ENCODE measurements around the gene SLC45A1. TPM values are rescaled to one million over a fixed set of nuclear protein-coding genes. Genes with fewer than 3 reads are reported as not detected.
A peak's percentile ranks its signal among the peaks of the same experiment; 100 is the strongest.

SLC45A1 gene
- total RNA-seq, 4 donors from 2014 or later: 0.13 to 3.4 (median 1.4) TPM

DNA sequence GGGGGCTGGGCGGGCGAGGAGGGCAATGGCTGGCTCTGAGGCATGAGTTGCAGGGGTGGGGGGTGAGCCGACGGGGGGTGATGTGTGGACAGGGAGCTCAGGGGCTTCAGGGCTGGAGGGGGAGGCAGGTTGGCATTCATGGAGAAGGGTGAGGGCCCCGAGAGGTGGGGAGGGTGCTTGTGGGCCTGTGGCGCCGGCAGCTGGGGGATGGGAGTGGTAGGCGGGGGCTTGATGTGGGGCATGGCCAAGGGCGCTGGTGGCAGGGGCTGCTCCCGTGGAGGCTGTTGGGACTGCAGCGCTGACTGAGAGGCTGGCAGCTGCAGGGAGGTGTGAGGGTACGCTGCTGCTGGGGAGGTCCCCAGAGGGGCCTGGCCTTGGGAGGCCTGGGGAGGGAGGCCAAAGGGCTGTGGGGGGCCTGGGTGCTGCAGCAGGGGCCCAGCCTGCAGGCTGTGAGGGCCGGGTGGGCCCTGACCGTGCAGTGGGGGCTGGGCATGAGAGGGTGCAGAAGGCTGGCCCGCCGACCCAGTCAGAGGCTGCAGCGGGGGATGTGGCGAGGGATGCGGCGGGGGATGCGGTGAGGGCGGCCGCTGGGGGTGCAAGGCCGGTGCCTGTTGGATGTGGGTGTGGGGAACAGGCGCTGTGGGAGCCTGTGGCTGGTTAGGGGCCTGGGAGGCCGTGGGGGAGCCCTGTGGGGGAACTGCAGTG, 42.7 kb downstream of the SLC45A1 start:
- no peak for TF ChIP-seq POLR2A (IDR thresholded peaks at IDR 0.05)
- TF ChIP-seq, protein P1, sequence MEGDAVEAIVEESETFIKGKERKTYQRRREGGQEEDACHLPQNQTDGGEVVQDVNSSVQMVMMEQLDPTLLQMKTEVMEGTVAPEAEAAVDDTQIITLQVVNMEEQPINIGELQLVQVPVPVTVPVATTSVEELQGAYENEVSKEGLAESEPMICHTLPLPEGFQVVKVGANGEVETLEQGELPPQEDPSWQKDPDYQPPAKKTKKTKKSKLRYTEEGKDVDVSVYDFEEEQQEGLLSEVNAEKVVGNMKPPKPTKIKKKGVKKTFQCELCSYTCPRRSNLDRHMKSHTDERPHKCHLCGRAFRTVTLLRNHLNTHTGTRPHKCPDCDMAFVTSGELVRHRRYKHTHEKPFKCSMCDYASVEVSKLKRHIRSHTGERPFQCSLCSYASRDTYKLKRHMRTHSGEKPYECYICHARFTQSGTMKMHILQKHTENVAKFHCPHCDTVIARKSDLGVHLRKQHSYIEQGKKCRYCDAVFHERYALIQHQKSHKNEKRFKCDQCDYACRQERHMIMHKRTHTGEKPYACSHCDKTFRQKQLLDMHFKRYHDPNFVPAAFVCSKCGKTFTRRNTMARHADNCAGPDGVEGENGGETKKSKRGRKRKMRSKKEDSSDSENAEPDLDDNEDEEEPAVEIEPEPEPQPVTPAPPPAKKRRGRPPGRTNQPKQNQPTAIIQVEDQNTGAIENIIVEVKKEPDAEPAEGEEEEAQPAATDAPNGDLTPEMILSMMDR (IDR thresholded peaks at IDR 0.05): no peak
- DNase-seq (ENCODE audit: low spot score in 2 of 2): peak in 1 of 2 donors; percentile 84
- no peak overlapping the region for H3K4me3 ChIP-seq (ENCODE audit: low read depth, poor library complexity, severe bottlenecking)
- 87 to 90% methylated on average over 26 of the region's 26 CpGs for WGBS, 2 donors
- intact Hi-C loops (cut with DNase I; ENCODE audit: low total_unique reads): loop anchor here (10.0 kb wide), 1 partner anchor 84 kb away; no protein-coding TSS in a partner anchor

DNA sequence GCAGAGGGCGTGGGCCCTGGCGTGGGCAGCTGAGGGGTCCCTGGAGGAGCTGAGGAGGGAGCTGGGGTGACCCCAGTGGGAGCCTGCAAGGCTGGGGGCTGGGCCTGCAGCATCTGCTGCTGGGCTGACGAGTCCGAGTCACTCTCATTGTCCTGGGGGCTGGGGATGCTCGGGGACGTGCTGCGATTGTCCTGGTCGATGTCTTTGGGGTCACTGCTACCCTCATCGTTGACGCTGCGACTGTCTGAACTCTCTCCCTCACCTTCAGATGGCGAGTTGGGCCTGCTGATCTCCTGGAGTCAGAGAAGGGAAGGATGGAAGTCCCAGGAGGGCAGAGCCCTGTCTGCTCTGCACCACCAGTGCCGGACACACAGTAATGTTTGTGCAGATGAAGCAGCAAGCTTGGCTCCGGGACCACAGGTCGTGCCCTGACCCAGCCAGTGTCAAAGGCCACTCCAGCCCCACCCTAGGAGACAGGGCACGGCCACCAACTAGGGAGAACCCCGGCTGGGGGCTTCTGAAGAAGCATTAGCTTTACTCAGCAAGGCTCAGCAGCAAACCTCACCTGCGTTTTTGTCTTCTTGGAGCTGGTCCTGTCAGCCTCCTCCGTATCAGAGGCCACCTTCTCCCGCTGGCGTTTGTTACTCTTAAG, 43.4 kb downstream of the SLC45A1 start:
- DNase-seq (ENCODE audit: low spot score in 2 of 2): no peak
- WGBS, 2 donors: 88 to 91% methylated on average over 21 of the region's 21 CpGs
- no peak for TF ChIP-seq POLR2A (IDR thresholded peaks at IDR 0.05)
- TF ChIP-seq, protein P1 (IDR thresholded peaks at IDR 0.05): no peak
- H3K4me3 ChIP-seq (ENCODE audit: low read depth, poor library complexity, severe bottlenecking): no peak overlapping the region
- intact Hi-C loops (cut with DNase I; ENCODE audit: low total_unique reads): loop anchor here (10.0 kb wide), 1 partner anchor 83 kb away; no protein-coding TSS in a partner anchor

DNA sequence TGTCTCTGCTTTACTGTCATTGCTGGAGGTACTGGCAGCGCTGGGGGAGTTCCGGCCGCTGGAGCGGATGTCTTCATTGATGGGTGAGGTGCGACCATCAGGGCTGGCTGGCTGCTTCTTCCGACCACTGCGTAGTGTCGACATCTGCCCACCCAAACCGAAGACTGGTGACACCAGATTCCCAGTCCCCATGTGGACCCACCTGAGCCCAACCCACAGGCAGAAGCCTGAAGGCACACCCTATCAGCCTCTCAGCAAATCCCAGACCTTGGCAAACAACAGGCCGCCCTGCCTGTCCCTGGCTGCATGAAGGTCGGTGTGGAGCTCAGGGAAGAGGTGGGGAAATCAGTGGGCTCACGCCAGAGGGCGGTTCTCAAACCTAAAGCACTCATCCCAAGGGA, 44.8 kb downstream of the SLC45A1 start:
- no peak for DNase-seq (ENCODE audit: low spot score in 2 of 2)
- H3K4me3 ChIP-seq (ENCODE audit: low read depth, poor library complexity, severe bottlenecking): no peak overlapping the region
- WGBS, 2 donors: 91% methylated on average over 13 of the region's 13 CpGs
- intact Hi-C loops (cut with DNase I; ENCODE audit: low total_unique reads): loop anchor here (10.0 kb wide), 1 partner anchor 82 kb away; no protein-coding TSS in a partner anchor
- no peak for TF ChIP-seq POLR2A (IDR thresholded peaks at IDR 0.05)
- TF ChIP-seq, protein P1 (IDR thresholded peaks at IDR 0.05): no peak

DNA sequence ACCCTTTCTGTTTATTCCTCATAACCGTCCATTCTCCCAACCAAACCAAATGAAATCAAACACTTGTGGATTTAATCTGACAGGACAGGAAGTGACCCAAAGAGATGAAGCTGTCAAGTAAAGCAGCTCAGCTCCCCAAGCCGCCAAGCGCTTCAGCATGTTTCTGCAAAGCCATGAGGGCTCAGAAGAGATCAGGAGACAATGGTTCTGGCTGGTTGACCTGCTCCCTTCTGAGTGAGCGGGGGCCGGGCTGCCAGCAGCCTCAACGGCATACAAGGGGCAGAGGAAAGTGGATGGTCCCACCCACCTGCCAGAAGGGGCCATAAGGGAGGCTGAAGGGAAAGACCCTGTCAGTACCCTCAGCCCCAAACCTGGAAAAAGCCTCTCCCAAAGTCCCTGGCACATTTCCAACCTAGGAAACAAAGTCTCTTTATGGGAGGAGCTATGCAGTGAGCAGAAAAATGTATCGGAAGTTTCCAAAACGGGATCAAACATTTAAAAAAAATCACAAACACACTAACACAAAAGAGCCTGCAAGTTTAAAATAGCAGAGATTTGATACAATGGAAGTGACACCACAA, 45.4 kb downstream of the SLC45A1 start:
- 75 to 79% methylated on average over 8 of the region's 8 CpGs for WGBS, 2 donors

DNA sequence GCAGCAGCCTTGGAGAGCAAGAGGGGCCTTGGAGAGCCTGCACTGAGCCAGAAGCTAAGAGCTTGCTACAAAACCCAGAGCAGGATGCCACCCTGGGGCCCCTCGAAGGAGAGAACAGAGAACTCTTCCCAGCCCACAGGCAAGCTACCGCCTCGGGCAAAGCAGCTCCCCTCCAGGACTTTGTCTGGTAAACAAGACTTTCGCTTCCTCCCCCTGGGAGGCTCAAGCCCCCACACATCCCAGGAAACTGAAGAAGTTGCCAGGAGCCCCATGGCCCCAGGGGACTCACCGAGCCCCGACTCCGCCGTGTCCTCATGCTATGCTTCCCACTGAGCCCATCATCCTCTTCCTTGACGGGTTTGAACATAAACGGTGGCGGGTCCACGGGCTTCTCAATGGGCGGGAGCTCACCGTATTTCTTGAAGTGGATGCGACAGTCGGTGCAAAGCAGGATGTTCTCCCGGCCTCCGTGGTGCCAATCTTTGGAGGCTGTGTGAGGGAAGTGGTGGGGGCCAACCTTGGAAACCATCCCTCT, 45.9 kb downstream of the SLC45A1 start:
- WGBS, 2 donors: 72 to 82% methylated on average over 18 of the region's 18 CpGs
- H3K4me3 ChIP-seq (ENCODE audit: low read depth, poor library complexity, severe bottlenecking): no peak overlapping the region
- TF ChIP-seq POLR2A (IDR thresholded peaks at IDR 0.05): no peak
- TF ChIP-seq, protein P1 (IDR thresholded peaks at IDR 0.05): no peak
- DNase-seq (ENCODE audit: low spot score in 2 of 2): peak in 1 of 2 donors; percentile 82
- intact Hi-C loops (cut with DNase I; ENCODE audit: low total_unique reads): loop anchor here (10.0 kb wide), 1 partner anchor 81 kb away; no protein-coding TSS in a partner anchor

More for the DNA sequence above, 45.4 kb downstream of the SLC45A1 start:
- TF ChIP-seq, protein P1 (IDR thresholded peaks at IDR 0.05): no peak
- no peak for TF ChIP-seq POLR2A (IDR thresholded peaks at IDR 0.05)
- no peak overlapping the region for H3K4me3 ChIP-seq (ENCODE audit: low read depth, poor library complexity, severe bottlenecking)
- intact Hi-C loops (cut with DNase I; ENCODE audit: low total_unique reads): loop anchor here (10.0 kb wide), 1 partner anchor 82 kb away; no protein-coding TSS in a partner anchor
- no peak for DNase-seq (ENCODE audit: low spot score in 2 of 2)

All from lower leg skin (tissue), 4 donors.